ENCODE measurements around the gene MMRN1.
"Not testable (repeated sequence)": the region's sequence is repeated elsewhere in the genome, so short reads cannot be mapped to it uniquely, and the experiment has no call there.

MMRN1 gene

GRCh38 chr4:89897867-89898266, 3.2 kb downstream of the MMRN1 start:
- Mint-ChIP-seq H3K9me3 (no peaks in the 10 kb centered on the region), H3K4me3 (no peak overlapping the region), H3K4me1 (peaks cover 10% of the 10 kb centered on the region), H3K27ac (no peak overlapping the region), H3K36me3 (no peaks in the 10 kb centered on the region), H3K27me3 (peaks cover 10% of the 10 kb centered on the region)
- ATAC-seq (ENCODE audit: low read depth) (no peak), DNase-seq (ENCODE audit: low spot score in 2 of 2) (no peak)

GRCh38 chr4:89898304-89898716, 3.7 kb downstream of the MMRN1 start:
- Mint-ChIP-seq H3K4me3 (no peak overlapping the region), H3K4me1 (peaks cover 10% of the 10 kb centered on the region), H3K27ac (no peak overlapping the region), H3K9me3 (no peaks in the 10 kb centered on the region), H3K27me3 (peaks cover 6% of the 10 kb centered on the region), H3K36me3 (no peaks in the 10 kb centered on the region)
- ATAC-seq (ENCODE audit: low read depth) = peak; percentile 64
- DNase-seq (ENCODE audit: low spot score in 2 of 2) = no peak

- Mint-ChIP-seq H3K36me3 (no peaks in the 10 kb centered on the region), H3K27ac (no peak overlapping the region), H3K9me3 (no peaks in the 10 kb centered on the region), H3K4me3 (no peak overlapping the region), H3K27me3 (peaks cover 6% of the 10 kb centered on the region), H3K4me1 (peaks cover 10% of the 10 kb centered on the region)
- DNase-seq (ENCODE audit: low spot score in 2 of 2) (no peak), ATAC-seq (ENCODE audit: low read depth) (no peak)
Observed at GRCh38 chr4:89899152-89899551, 4.5 kb downstream of the MMRN1 start.

- ATAC-seq (ENCODE audit: low read depth) = no peak
- H3K4me1 Mint-ChIP-seq = peaks cover 5% of the 10 kb centered on the region
- no peaks in the 10 kb centered on the region for H3K9me3 Mint-ChIP-seq
- no peak overlapping the region for H3K27ac Mint-ChIP-seq
- no peak overlapping the region for H3K4me3 Mint-ChIP-seq
- no peaks in the 10 kb centered on the region for H3K36me3 Mint-ChIP-seq
- DNase-seq (ENCODE audit: low spot score in 2 of 2) = no peak
- H3K27me3 Mint-ChIP-seq = peaks cover 8% of the 10 kb centered on the region
Observed at GRCh38 chr4:89899854-89900253, 5.2 kb downstream of the MMRN1 start.

GRCh38 chr4:89901808-89902431, 7.3 kb downstream of the MMRN1 start:
- H3K4me3 Mint-ChIP-seq, H3K9me3 Mint-ChIP-seq, H3K36me3 Mint-ChIP-seq, H3K27ac Mint-ChIP-seq, H3K27me3 Mint-ChIP-seq, H3K4me1 Mint-ChIP-seq: not testable (repeated sequence)
- ATAC-seq (ENCODE audit: low read depth) (peak; percentile 80), DNase-seq (ENCODE audit: low spot score in 2 of 2) (peak; percentile 15 to 25)

- H3K9me3 Mint-ChIP-seq = no peaks in the 10 kb centered on the region
- no peaks in the 10 kb centered on the region for H3K4me1 Mint-ChIP-seq
- no peaks in the 10 kb centered on the region for H3K36me3 Mint-ChIP-seq
- no peak overlapping the region for H3K4me3 Mint-ChIP-seq
- H3K27ac Mint-ChIP-seq = no peak overlapping the region
- DNase-seq (ENCODE audit: low spot score in 2 of 2) = no peak
- no peak for ATAC-seq (ENCODE audit: low read depth)
- H3K27me3 Mint-ChIP-seq = peaks cover 7% of the 10 kb centered on the region
Observed at GRCh38 chr4:89904524-89904923, 9.9 kb downstream of the MMRN1 start.

GRCh38 chr4:89906316-89906715, 11.7 kb downstream of the MMRN1 start:
- Mint-ChIP-seq H3K4me3 (no peak overlapping the region), H3K36me3 (no peaks in the 10 kb centered on the region), H3K9me3 (no peaks in the 10 kb centered on the region), H3K27ac (no peak overlapping the region), H3K27me3 (peaks cover 7% of the 10 kb centered on the region), H3K4me1 (no peaks in the 10 kb centered on the region)
- ATAC-seq (ENCODE audit: low read depth) = no peak
- DNase-seq (ENCODE audit: low spot score in 2 of 2) = no peak

GRCh38 chr4:89906777-89907521, 12.3 kb downstream of the MMRN1 start:
- H3K27me3 Mint-ChIP-seq = peaks cover 5% of the 10 kb centered on the region
- ATAC-seq (ENCODE audit: low read depth) (no peak), DNase-seq (ENCODE audit: low spot score in 2 of 2) (no peak)
- no peak overlapping the region for H3K4me3 Mint-ChIP-seq
- no peaks in the 10 kb centered on the region for H3K9me3 Mint-ChIP-seq
- no peak overlapping the region for H3K27ac Mint-ChIP-seq
- H3K4me1 Mint-ChIP-seq = no peaks in the 10 kb centered on the region
- no peaks in the 10 kb centered on the region for H3K36me3 Mint-ChIP-seq

- H3K36me3 Mint-ChIP-seq = no peaks in the 10 kb centered on the region
- no peak for ATAC-seq (ENCODE audit: low read depth)
- H3K9me3 Mint-ChIP-seq = no peaks in the 10 kb centered on the region
- no peak for DNase-seq (ENCODE audit: low spot score in 2 of 2)
- peaks cover 3% of the 10 kb centered on the region for H3K27me3 Mint-ChIP-seq
- H3K4me3 Mint-ChIP-seq = no peak overlapping the region
- no peak overlapping the region for H3K27ac Mint-ChIP-seq
- H3K4me1 Mint-ChIP-seq = no peaks in the 10 kb centered on the region
Observed at GRCh38 chr4:89909889-89910288, 15.2 kb downstream of the MMRN1 start.

GRCh38 chr4:89913623-89914022, 19.0 kb downstream of the MMRN1 start:
- H3K4me1 Mint-ChIP-seq = no peaks in the 10 kb centered on the region
- H3K9me3 Mint-ChIP-seq = no peaks in the 10 kb centered on the region
- H3K36me3 Mint-ChIP-seq = no peaks in the 10 kb centered on the region
- DNase-seq (ENCODE audit: low spot score in 2 of 2) (no peak), ATAC-seq (ENCODE audit: low read depth) (no peak)
- no peak overlapping the region for H3K27ac Mint-ChIP-seq
- peaks cover 2% of the 10 kb centered on the region for H3K27me3 Mint-ChIP-seq
- H3K4me3 Mint-ChIP-seq = no peak overlapping the region

GRCh38 chr4:89914609-89915550, 20.2 kb downstream of the MMRN1 start:
- Mint-ChIP-seq H3K27ac (no peak overlapping the region), H3K27me3 (peaks cover 2% of the 10 kb centered on the region), H3K9me3 (no peaks in the 10 kb centered on the region), H3K36me3 (no peaks in the 10 kb centered on the region), H3K4me3 (no peak overlapping the region), H3K4me1 (no peaks in the 10 kb centered on the region)
- ATAC-seq (ENCODE audit: low read depth) (no peak), DNase-seq (ENCODE audit: low spot score in 2 of 2) (no peak)

- H3K27me3 Mint-ChIP-seq = peaks cover 2% of the 10 kb centered on the region
- DNase-seq (ENCODE audit: low spot score in 2 of 2) (no peak), ATAC-seq (ENCODE audit: low read depth) (no peak)
- H3K9me3 Mint-ChIP-seq = no peaks in the 10 kb centered on the region
- no peaks in the 10 kb centered on the region for H3K4me1 Mint-ChIP-seq
- no peaks in the 10 kb centered on the region for H3K36me3 Mint-ChIP-seq
- H3K27ac Mint-ChIP-seq = no peak overlapping the region
- H3K4me3 Mint-ChIP-seq = no peak overlapping the region
Observed at GRCh38 chr4:89915937-89916336, 21.3 kb downstream of the MMRN1 start.

GRCh38 chr4:89922848-89923416, 28.3 kb downstream of the MMRN1 start:
- ATAC-seq (ENCODE audit: low read depth) (no peak), DNase-seq (ENCODE audit: low spot score in 2 of 2) (no peak)
- Mint-ChIP-seq H3K4me1 (no peaks in the 10 kb centered on the region), H3K9me3 (peaks cover 3% of the 10 kb centered on the region), H3K27ac (no peak overlapping the region), H3K36me3 (peaks cover 1% of the 10 kb centered on the region), H3K27me3 (peaks cover 5% of the 10 kb centered on the region), H3K4me3 (no peak overlapping the region)

GRCh38 chr4:89928838-89929237, 34.2 kb downstream of the MMRN1 start:
- H3K4me3 Mint-ChIP-seq = no peak overlapping the region
- no peak for DNase-seq (ENCODE audit: low spot score in 2 of 2)
- peaks cover 15% of the 10 kb centered on the region for H3K27me3 Mint-ChIP-seq
- peaks cover 3% of the 10 kb centered on the region for H3K36me3 Mint-ChIP-seq
- no peak overlapping the region for H3K27ac Mint-ChIP-seq
- ATAC-seq (ENCODE audit: low read depth) = no peak
- peaks cover 2% of the 10 kb centered on the region for H3K4me1 Mint-ChIP-seq
- peaks cover 8% of the 10 kb centered on the region for H3K9me3 Mint-ChIP-seq

Data from memory B cell (primary cell).